ENCODE measurements around the gene SPATA31E1.

DNA sequence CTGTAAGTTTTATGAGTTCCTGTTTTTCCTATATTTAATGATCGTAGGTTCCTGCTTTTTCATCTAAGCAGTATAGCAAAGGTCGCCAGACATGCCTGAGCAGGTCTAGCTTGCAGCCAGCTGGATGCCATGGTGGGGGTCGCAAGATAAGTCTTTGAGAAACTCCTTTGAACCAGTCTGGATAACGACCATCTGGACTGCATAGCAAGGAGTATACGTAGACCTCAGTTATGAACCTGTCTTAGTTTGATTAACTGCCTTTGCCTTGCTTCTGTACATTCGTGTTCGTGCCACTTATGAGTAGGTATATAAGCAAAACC, 8.4 kb upstream of the SPATA31E1 start:
- TF ChIP-seq TAF1 (IDR thresholded peaks at IDR 0.05; ENCODE audit: low read depth, low read length), result no peak
- TF ChIP-seq POLR2AphosphoS5 (IDR thresholded peaks at IDR 0.05; ENCODE audit: low read depth, low read length), result no peak
- TF ChIP-seq POLR2A (IDR thresholded peaks at IDR 0.05; ENCODE audit: low read depth, low read length), result no peak
- TF ChIP-seq POU2F2 (IDR thresholded peaks at IDR 0.05; ENCODE audit: low read depth, low read length), result no peak
- TF ChIP-seq SPI1 (IDR thresholded peaks at IDR 0.05; ENCODE audit: low read depth, low read length), result no peak

All from GM12891 (cell line).